ENCODE data around the gene OR14K1. TPM values are rescaled to one million over a fixed set of nuclear protein-coding genes. Genes with fewer than 3 reads are reported as not detected.
"Not testable (repeated sequence)": the region's sequence is repeated elsewhere in the genome, so short reads cannot be mapped to it uniquely, and the experiment has no call there.

OR14K1 gene
- total and polyA plus RNA-seq, 7 donors: not detected

DNA sequence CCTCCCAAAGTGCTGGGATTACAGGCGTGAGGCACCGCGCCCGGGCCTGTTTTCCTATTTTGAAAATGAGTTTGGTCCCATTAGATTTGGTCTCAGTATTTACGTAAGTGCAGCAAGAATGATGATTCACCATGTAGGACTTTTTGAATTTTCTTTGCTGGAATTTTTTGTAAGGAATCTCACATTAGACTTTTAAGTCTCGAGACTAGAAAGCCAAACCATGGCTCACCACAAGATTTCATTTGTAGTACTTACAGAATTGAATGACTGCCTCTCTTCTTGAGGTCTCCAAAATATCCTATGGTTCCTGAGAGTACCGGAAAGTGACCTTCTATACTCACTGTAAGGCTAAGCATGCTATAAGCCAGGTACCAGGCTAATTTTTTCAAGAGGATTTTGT, 9.2 kb downstream of the OR14K1 start:
- Histone ChIP-seq H3K27ac (no peak overlapping the region), H3K27me3 (ENCODE audit: insufficient read depth in 3 of 3, low read length in 2 of 3) (no peaks in the 10 kb centered on the region), H3K36me3 (ENCODE audit: insufficient read depth in 1 of 2, low read depth in 1 of 2) (no peaks in the 10 kb centered on the region), H3K9me3 (peaks cover 10% of the 10 kb centered on the region), H3K4me3 (no peak overlapping the region), H3K4me1 (no peaks in the 10 kb centered on the region)
- 89 to 91% (median 91%) methylated on average over 7 of the region's 7 CpGs for WGBS, 3 donors
- DNase-seq: no peak
- TF ChIP-seq, protein P1, sequence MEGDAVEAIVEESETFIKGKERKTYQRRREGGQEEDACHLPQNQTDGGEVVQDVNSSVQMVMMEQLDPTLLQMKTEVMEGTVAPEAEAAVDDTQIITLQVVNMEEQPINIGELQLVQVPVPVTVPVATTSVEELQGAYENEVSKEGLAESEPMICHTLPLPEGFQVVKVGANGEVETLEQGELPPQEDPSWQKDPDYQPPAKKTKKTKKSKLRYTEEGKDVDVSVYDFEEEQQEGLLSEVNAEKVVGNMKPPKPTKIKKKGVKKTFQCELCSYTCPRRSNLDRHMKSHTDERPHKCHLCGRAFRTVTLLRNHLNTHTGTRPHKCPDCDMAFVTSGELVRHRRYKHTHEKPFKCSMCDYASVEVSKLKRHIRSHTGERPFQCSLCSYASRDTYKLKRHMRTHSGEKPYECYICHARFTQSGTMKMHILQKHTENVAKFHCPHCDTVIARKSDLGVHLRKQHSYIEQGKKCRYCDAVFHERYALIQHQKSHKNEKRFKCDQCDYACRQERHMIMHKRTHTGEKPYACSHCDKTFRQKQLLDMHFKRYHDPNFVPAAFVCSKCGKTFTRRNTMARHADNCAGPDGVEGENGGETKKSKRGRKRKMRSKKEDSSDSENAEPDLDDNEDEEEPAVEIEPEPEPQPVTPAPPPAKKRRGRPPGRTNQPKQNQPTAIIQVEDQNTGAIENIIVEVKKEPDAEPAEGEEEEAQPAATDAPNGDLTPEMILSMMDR (IDR thresholded peaks at IDR 0.05): no peak
- ATAC-seq: no peak
- intact Hi-C loops (cut with DNase I): no loop called here

DNA sequence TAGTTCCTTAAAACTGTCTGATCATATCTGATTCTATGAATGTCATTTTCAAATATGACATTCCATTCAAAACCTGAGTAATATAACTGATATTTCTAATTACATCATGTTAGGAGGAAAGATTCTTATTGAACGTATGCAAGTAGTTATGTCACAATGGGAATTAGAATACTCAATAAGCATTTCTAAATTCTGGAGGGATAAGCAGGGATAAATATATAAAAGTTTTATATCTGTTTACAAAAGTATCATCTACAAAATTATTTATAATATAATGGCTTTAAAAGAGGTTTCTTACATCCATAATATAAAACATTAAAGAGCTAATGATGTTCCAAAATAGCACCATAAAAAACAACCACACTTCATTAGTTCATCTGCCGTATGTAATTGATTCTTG, 9.6 kb downstream of the OR14K1 start, which contains the start of gene OR14A2:
Gene OR14A2, minus strand, starts transcription at position 101 of the 400 bp plus-strand sequence.
- peaks cover 10% of the 10 kb centered on the region for H3K9me3 ChIP-seq

DNA sequence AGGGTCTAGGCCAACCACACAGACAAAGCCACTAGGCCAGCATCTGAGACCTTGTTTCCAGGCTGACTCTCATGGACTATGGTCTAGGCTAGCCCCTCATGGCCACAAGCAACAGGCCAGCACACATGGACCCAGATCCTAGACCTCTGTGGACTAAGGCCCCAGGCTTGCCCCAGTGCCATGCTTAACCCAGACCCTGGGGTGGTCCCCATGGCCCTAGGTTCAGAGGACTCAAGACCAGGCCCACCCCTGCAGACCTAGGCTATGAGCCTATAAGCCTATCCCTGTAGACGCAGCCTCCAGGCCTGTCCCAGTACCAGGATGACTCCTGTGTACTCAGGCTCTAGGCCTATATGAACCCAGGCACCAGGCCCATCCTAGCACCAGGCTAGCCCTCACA, 11.5 kb downstream of the OR14K1 start:
- H3K4me3 ChIP-seq: no peak overlapping the region
- intact Hi-C loops (cut with DNase I): no loop called here
- no peak overlapping the region for H3K27ac ChIP-seq
- peaks cover 10% of the 10 kb centered on the region for H3K9me3 ChIP-seq
- no peaks in the 10 kb centered on the region for H3K27me3 ChIP-seq (ENCODE audit: insufficient read depth in 3 of 3, low read length in 2 of 3)
- WGBS, 3 donors: 95 to 100% (median 95%) methylated on average over 1 of the region's 1 CpG
- TF ChIP-seq, protein P1 (IDR thresholded peaks at IDR 0.05): no peak
- ATAC-seq: no peak
- H3K36me3 ChIP-seq (ENCODE audit: insufficient read depth in 1 of 2, low read depth in 1 of 2): no peaks in the 10 kb centered on the region
- H3K4me1 ChIP-seq: no peaks in the 10 kb centered on the region
- DNase-seq: no peak

More for the DNA sequence above, 9.6 kb downstream of the OR14K1 start, which contains the start of gene OR14A2:
- Histone ChIP-seq H3K27me3 (ENCODE audit: insufficient read depth in 3 of 3, low read length in 2 of 3) (no peaks in the 10 kb centered on the region), H3K27ac (no peak within 1 kb of the TSS), H3K4me3 (no peak within 1 kb of the TSS), H3K4me1 (no peaks in the 10 kb centered on the region), H3K36me3 (ENCODE audit: insufficient read depth in 1 of 2, low read depth in 1 of 2) (no peaks in the 10 kb centered on the region)
- 91 to 98% (median 94%) methylated on average over 2 of the region's 2 CpGs for WGBS, 3 donors
- TF ChIP-seq, protein P1 (IDR thresholded peaks at IDR 0.05): no peak
- DNase-seq (no peak), ATAC-seq (no peak)
- intact Hi-C loops (cut with DNase I): no loop called here

DNA sequence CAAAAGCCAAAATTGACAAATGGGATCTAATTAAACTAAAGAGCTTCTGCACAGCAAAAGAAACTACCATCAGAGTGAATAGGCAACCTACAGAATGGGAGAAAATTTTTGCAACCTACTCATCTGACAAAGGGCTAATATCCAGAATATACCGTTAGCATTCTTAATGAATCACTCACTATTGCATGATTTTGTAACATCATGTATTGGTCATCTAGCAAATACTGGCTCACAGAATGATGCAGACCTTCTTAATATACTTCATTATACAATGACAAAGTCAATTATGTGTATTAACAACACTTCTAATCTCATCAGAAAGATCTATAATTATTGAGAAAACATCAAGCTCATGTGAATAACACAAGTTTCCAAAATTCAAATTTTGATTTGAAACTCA, 15.9 kb downstream of the OR14K1 start:
- intact Hi-C loops (cut with DNase I); H3K27me3 ChIP-seq (ENCODE audit: insufficient read depth in 3 of 3, low read length in 2 of 3); H3K27ac ChIP-seq; DNase-seq; H3K36me3 ChIP-seq (ENCODE audit: insufficient read depth in 1 of 2, low read depth in 1 of 2); H3K4me1 ChIP-seq; H3K4me3 ChIP-seq; ATAC-seq: not testable (repeated sequence)
- H3K9me3 ChIP-seq: peaks cover 10% of the 10 kb centered on the region
- 91 to 100% (median 94%) methylated on average over 1 of the region's 1 CpG for WGBS, 3 donors

DNA sequence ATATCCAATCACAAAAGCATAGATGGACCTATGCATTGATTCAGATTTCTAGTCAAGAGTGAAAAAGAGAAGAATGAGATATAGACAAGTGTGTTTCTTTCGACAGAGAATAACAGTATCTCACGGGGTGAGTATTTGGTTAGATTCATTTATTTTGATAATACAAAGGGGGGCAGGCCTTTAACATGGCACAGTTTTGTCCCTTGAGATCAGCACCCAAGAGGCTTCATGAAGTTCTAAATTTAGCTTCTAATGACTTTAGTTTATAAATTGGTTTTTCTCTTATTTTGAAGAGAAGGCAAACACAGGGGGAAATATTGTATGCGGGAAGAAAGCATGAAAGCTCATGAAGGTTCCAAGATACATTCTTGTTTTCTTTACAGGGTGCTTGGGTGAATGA, 22.0 kb downstream of the OR14K1 start, which contains the start of gene OR1C1:
Gene OR1C1, minus strand, starts transcription at position 101 of the 400 bp plus-strand sequence. CDS start 2,150 bp downstream, outside the sequence.
- TF ChIP-seq, protein P1 (IDR thresholded peaks at IDR 0.05): no peak

More for the DNA sequence above, 22.0 kb downstream of the OR14K1 start, which contains the start of gene OR1C1:
- DNase-seq (no peak), ATAC-seq (no peak)
- Histone ChIP-seq H3K36me3 (ENCODE audit: insufficient read depth in 1 of 2, low read depth in 1 of 2) (no peaks in the 10 kb centered on the region), H3K4me3 (no peak within 1 kb of the TSS), H3K27ac (no peak within 1 kb of the TSS), H3K4me1 (no peaks in the 10 kb centered on the region), H3K9me3 (no peaks in the 10 kb centered on the region), H3K27me3 (ENCODE audit: insufficient read depth in 3 of 3, low read length in 2 of 3) (no peaks in the 10 kb centered on the region)
- WGBS, 3 donors: 92 to 97% (median 94%) methylated on average over 3 of the region's 3 CpGs
- intact Hi-C loops (cut with DNase I): no loop called here
